Kidney (tissue), 14 donors: ENCODE results near the gene SDHC. TPM values are rescaled to one million over a fixed set of nuclear protein-coding genes. Genes with fewer than 3 reads are reported as not detected.
A peak's percentile ranks its signal among the peaks of the same experiment; 100 is the strongest.
"Not testable (repeated sequence)": the region's sequence is repeated elsewhere in the genome, so short reads cannot be mapped to it uniquely, and the experiment has no call there.

ENCODE experiments used
- DNase-seq, 5 donors: peaks; one replicate each; pipeline ENCODE4 v3.0.0-alpha.2; 2013 to 2020
- FAIRE-seq: peaks from 2 replicates; lab custom pipeline; 2012; peaks lifted over from hg19 to GRCh38; lab: Jason Lieb, UNC
- H3K27ac ChIP-seq, 2 donors: one replicate each; pipeline ENCODE4 v1.7.0; 2013; ENCODE audit warnings: low read depth in 2 of 2, low read length in 2 of 2, inconsistent platforms in 1 of 2
- H3K27me3 ChIP-seq: one replicate; pipeline ENCODE4 v1.7.1; 2013; ENCODE audit warnings: low read length, inconsistent platforms; ENCODE audit not compliant: control insufficient read depth, insufficient read depth
- H3K36me3 ChIP-seq, 3 donors: one replicate each; pipeline versions ENCODE4 v1.7.0 to v1.7.1; 2013; ENCODE audit warnings: low read length in 3 of 3, control low read depth in 1 of 3, inconsistent platforms in 1 of 3; ENCODE audit not compliant: insufficient read depth in 3 of 3, control insufficient read depth in 2 of 3
- H3K4me1 ChIP-seq, 3 donors: one replicate each; pipeline versions ENCODE4 v1.7.0 to v1.7.1; 2013; ENCODE audit warnings: low read length in 3 of 3, inconsistent platforms in 1 of 3, low read depth in 1 of 3; ENCODE audit not compliant: control insufficient read depth in 2 of 3, insufficient read depth in 2 of 3
- H3K4me3 ChIP-seq, 3 donors: one replicate each; pipeline versions ENCODE4 v1.7.0 to v1.8.1; 2013; ENCODE audit warnings: low read length in 3 of 3, control low read depth in 1 of 3, inconsistent platforms in 1 of 3
- H3K9ac ChIP-seq, 3 donors: one replicate each; pipeline versions ENCODE4 v1.7.0 to v1.7.1; 2013; ENCODE audit warnings: low read length in 3 of 3, control low read depth in 1 of 3, inconsistent platforms in 1 of 3
- H3K9me3 ChIP-seq, 3 donors: one replicate each; pipeline versions ENCODE4 v1.7.0 to v1.7.1; 2013; ENCODE audit warnings: low read length in 3 of 3, control low read depth in 1 of 3, inconsistent platforms in 1 of 3; ENCODE audit not compliant: control insufficient read depth in 2 of 3, insufficient read depth in 1 of 3
- intact Hi-C: fragments of 100-400 bp; cut with DNase I; formaldehyde crosslinking; loops from one replicate; pipeline ENCODE4 v1.11.1; 2022
- polyA plus RNA-seq: library from polyadenylated mRNA; stranded (reverse); fragments of 350-450 nt; fragmentation: Illumina TruSeq; extraction: RNeasy Lipid Tissue Mini Kit (QIAGEN cat#74804); gene quantifications from one replicate; pipeline ENCODE4 v1.2.3, GENCODE V29; 2014; ENCODE audit warnings: low read depth, low replicate concordance; ENCODE audit not compliant: insufficient read depth
- total RNA-seq: library from RNA; stranded (reverse); fragmentation: NEBNext Ultra II Directional; extraction: Animal tissue kit (Norgen Biotek cat#: 25700); gene quantifications from one replicate; pipeline ENCODE4 v1.2.1, GENCODE V29; 2021
- TF ChIP-seq, protein P1 (sequence below): IDR thresholded peaks from 3 replicates; pipeline ENCODE4 v1.5.1; 2012; ENCODE audit warnings: mild to moderate bottlenecking, moderate library complexity, borderline replicate concordance; ENCODE audit not compliant: insufficient read depth; ENCODE audit errors: extremely low read depth
- donor health status: control.
- donor health status: control.
- donor health status: control.
- donor health status: control.
- donor health status: control.
- donor health status: DM: yes; HTN: yes; CAD: no.
- donor health status: Normal renal cell carcinoma (clear cell type).

The SDHC gene
- total and polyA plus RNA-seq, 2 donors from 2014 or later = 209 to 390 TPM

DNA sequence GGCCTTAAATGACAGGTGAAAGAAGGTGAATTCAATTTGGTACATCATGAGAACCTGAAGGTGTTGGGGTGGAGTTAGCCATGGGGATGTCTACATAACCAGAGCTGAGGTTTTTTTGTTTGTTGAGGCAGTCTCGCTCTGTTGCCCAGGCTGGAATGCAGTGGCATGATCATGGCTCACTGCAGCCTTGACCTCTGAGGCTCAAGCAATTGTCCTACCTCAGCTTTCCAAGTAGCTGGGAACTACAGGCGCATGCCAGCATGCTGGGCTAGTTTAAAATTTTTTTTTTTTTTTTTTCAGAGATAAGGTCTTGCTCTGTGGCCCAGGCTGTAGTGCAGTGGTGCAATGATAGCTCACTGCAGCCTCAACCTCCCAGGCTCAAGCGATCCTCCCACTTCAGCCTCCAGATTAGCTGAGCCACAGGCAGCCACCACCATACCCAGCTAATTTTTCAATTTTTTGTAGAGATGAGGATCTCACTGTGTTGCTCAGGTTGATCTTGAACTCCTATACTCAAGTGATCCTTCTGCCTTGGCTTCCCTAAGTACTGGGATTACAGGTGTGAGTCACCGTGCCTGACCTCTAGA is 2.5 kb upstream of the SDHC start:
- TF ChIP-seq, protein P1, sequence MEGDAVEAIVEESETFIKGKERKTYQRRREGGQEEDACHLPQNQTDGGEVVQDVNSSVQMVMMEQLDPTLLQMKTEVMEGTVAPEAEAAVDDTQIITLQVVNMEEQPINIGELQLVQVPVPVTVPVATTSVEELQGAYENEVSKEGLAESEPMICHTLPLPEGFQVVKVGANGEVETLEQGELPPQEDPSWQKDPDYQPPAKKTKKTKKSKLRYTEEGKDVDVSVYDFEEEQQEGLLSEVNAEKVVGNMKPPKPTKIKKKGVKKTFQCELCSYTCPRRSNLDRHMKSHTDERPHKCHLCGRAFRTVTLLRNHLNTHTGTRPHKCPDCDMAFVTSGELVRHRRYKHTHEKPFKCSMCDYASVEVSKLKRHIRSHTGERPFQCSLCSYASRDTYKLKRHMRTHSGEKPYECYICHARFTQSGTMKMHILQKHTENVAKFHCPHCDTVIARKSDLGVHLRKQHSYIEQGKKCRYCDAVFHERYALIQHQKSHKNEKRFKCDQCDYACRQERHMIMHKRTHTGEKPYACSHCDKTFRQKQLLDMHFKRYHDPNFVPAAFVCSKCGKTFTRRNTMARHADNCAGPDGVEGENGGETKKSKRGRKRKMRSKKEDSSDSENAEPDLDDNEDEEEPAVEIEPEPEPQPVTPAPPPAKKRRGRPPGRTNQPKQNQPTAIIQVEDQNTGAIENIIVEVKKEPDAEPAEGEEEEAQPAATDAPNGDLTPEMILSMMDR = no peak
- DNase-seq (peak in 4 of 5 donors; percentile 29 to 79 (median 36)), FAIRE-seq (no peak)
- H3K4me3 ChIP-seq = no peak overlapping the region
- no peaks in the 10 kb centered on the region for H3K9me3 ChIP-seq
- H3K36me3 ChIP-seq = no peaks in the 10 kb centered on the region
- peaks cover 0 to 9% (median 8%) of the 10 kb centered on the region in 3 donors for H3K4me1 ChIP-seq
- H3K27me3 ChIP-seq = no peaks in the 10 kb centered on the region
- intact Hi-C loops = no loop called here
- H3K9ac ChIP-seq = no peak overlapping the region
- peak overlapping the region in 1 of 2 donors; percentile 16 for H3K27ac ChIP-seq

DNA sequence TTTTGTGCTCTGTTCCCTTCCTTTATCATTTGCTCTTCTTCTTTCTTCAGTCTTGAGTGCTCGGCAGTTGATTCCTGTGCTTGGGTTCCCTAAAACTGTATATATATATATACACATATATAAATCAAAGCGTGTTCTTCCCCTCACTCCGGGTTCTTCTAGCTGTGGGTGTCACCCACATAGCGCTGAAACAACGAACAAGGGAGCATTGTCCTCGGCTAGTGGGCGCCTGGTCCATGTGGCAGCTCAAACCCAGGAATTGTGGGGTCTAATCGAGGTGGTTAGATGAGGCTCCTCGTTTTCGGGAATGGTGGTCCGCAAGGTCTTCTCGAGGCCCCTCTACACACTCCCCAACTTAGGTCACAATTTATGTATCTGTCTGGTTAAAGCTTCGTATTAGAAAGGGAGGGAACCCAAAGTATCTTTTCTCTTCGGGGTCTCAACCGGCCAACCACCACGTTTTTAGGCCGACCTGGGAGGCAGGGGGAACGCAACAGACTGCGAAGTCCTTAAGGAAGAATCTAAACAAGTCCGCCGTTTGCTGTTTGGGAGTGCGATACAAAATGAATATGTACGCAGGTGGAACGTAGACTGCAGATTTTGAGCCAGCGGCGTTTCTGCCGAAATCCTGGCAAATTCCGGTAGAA is 504 bp upstream of the SDHC start:
- Histone ChIP-seq H3K4me3 (peak overlapping the region; percentile 73 to 97 (median 92)), H3K36me3 (no peaks in the 10 kb centered on the region), H3K4me1 (peaks cover 0 to 9% (median 8%) of the 10 kb centered on the region in 3 donors), H3K27me3 (no peaks in the 10 kb centered on the region), H3K27ac (peak overlapping the region; percentile 92 to 93), H3K9ac (peak overlapping the region; percentile 70 to 100 (median 95)), H3K9me3 (no peaks in the 10 kb centered on the region)
- DNase-seq = peak in 1 of 5 donors; percentile 47
- intact Hi-C loops = no loop called here
- TF ChIP-seq, protein P1 = no peak
- no peak for FAIRE-seq

DNA sequence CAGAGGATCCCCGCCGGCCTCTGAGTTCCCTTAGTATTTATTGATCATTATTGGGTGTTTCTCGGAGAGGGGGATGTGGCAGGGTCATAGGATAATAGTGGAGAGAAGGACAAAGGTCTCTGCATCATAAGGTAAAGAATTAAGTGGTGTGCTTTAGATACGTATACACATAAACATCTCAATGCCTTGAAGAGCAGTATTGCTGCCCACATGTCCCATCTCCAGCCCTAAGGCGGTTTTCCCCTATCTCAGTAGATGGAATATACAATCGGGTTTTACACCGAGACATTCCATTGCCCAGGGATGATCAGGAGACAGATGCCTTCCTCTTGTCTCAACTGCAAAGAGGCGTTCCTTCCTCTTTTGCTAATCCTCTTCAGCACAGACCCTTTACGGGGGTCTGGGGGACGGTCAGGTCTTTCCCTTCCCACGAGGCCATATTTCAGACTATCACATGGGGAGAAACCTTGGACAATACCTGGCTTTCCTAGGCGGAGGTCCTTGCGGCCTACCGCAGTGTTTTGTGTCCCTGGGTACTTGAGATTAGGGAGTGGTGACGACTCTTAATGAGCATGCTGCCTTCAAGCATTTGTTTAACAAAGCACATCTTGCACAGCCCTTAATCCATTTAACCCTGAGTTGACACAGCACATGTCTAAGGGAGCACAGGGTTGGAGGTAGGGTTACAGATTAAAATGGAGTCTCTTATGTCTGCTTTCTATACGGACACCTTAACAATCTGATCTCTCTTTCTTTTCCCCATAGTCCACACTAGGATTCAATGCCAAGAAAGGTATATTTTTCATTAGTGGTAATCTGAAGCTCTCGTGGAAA is 1.9 kb downstream of the SDHC start:
- intact Hi-C loops, H3K9ac ChIP-seq, FAIRE-seq, DNase-seq, H3K36me3 ChIP-seq, H3K4me3 ChIP-seq, H3K9me3 ChIP-seq, H3K27ac ChIP-seq, H3K27me3 ChIP-seq: not testable (repeated sequence)
- H3K4me1 ChIP-seq = peaks cover 0 to 11% (median 9%) of the 10 kb centered on the region in 3 donors

DNA sequence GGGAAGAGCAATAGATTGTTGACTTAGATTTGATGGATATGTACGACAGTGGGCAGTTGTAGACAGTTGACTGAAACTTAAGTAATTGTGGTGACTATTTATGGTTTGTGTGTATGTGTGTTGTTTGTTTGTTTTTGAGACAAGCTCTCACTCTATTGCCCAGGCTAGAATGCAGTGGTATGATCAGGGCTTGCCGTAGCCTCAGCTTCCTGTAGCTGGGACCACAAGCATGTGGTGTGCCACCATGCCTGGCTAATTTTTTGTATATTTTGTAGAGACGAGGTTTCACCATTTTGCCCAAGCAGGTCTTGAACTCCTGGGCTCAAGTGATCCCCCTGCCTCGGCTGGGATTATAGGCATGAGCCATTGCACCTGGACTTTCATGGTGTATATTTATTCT is 9.8 kb downstream of the SDHC start:
- Histone ChIP-seq H3K9ac (no peak overlapping the region), H3K27ac (no peak overlapping the region), H3K36me3 (peaks cover 2 to 24% (median 5%) of the 10 kb centered on the region in 3 donors), H3K4me3 (no peak overlapping the region), H3K27me3 (no peaks in the 10 kb centered on the region), H3K4me1 (peaks cover 0 to 3% (median 0%) of the 10 kb centered on the region in 3 donors), H3K9me3 (no peaks in the 10 kb centered on the region)
- DNase-seq = no peak
- TF ChIP-seq, protein P1 = no peak
- intact Hi-C loops = no loop called here
- FAIRE-seq = no peak
